HG03432 (cell line): ENCODE data around the gene ANKRD39.
"Not testable (repeated sequence)": the region's sequence is repeated elsewhere in the genome, so short reads cannot be mapped to it uniquely, and the experiment has no call there.

Source experiments
- ATAC-seq: cut with Tn5 transposase; IDR thresholded peaks from one replicate; pipeline ENCODE4 v1.9.1; 2021; ENCODE audit warnings: mild to moderate bottlenecking, moderate library complexity; ENCODE audit not compliant: unreplicated experiment

The ANKRD39 gene

DNA sequence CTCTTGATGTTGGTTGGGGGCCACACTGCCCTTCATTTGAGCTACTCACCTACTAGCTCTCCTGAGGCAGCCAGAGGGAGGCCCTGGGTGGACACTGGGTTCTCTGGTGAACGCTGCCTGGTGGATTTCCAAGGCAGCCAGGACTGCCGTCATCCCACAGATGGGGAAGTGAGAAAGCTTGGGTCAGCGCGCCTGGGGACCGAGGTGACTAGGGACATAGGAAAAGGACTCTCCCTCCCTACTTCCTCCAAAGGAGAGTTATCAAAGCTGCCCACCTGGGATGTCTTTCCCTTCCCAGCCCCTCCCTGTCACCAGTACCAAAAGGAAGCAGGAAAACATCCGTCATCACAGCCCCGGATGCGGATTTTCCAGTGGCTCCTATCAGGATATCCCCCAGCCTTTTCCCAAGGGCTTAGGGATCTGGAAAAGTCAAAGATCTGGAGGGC, 15.9 kb upstream of the ANKRD39 start:
- no peak for ATAC-seq

DNA sequence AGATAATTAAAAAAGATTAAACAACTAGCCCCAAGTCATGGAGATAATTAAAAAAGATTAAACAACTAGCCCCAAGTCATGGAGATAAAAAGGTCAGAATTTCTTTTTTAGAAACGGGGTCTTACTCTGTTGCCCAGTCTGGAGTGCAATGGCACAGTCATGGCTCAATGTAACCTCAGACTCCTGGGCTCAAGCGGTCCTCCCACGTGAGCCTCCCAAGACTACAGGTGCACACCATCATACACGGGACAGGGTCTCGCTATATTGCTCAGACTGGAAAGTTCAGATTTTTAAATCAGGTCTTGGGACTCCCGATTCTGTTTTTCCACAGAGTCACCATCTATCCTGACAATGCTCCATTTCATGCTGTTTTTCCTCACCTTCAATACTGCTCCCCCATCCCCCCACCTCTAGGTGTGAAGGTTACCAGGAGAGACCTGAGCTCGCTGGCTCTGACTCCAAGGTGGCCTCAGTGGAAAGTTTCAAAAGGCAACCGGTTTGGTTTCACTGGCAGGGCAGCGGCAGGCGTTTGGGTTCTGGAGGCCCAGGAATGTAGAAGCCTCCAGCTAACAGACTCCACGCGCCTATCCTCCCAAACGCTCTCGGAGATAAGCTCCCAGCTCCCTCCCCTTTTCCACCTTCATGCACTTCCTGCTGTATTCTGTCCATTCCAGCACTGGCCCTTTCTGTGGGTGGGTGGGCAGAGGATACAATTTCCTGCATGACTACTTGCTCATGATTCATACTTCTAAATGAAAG, 15.0 kb upstream of the ANKRD39 start:
- ATAC-seq = no peak

GRCh38 chr2:96870626-96871255, 12.9 kb upstream of the ANKRD39 start:
- ATAC-seq = no peak

DNA sequence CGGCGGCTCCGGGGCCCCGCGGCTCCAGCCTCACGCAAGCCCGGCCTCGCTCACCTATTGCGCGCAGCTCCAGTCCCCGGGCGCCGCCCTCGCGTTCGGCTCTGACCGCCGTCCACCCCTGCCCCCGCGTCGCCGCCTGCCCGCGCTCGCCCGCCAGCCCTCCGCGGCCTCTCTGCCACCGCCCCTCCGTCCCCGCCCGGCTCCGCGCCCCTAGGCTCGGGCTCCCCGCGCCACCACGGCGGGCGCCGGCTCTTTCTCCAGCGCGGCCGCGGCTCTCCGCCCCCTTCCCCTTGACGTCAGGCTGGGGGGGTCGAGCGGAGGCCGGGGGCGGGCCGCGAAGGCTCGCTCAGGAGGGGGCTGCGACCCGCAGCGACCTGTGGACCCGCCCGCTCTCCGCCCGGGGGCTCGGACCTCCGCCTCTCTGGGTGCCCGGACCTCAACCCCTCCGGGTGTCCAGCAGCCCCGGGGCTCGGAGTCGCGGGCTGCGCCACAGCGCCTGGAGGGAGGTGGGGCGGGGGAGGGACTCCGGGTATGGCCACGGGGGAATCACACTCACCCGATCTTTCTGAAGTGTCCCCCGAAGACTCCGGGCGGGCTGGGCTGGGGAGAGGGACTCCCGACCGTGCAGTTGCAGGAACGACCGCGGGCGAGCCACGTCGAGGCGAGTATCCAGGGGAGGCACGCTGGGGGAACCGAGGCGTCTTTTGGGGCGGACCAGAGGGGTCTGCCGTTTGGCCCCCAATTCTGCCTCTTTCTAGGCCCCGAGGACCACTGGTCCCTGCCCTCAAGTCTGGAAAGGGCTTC, 12.2 kb upstream of the ANKRD39 start, which contains the start of gene SEMA4C:
Gene SEMA4C, minus strand, starts transcription at position 259 of the 804 bp plus-strand sequence. CDS start 2,194 bp downstream, outside the sequence.
- no peak for ATAC-seq

DNA sequence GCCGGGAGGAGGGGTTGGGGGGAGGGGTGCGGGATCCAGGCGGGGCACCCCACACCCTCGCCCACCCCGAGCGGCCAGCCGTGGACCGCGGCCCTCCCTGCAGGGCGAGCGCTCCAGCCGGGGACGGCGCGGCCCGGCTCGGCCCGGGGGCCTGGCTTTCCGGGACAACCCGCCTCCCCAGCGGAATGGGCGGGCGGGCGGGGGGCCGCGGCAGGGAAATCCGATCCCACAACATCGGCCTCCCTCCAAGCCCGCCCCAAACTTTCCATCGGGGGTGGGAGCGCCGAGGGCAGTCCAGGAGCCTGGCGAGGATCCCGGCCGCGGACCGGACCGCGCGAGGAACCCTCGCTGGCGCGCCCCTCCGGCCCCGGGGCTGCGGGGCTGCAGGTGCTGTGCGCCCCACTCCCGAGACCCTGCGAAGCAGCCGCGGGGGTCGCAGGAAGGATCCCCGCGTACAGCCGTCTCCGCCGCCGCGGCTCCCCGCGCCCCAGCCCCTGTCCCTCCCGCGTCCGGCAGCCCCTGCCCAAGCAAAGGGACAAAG, 11.5 kb upstream of the ANKRD39 start:
- peak; percentile 14 for ATAC-seq

DNA sequence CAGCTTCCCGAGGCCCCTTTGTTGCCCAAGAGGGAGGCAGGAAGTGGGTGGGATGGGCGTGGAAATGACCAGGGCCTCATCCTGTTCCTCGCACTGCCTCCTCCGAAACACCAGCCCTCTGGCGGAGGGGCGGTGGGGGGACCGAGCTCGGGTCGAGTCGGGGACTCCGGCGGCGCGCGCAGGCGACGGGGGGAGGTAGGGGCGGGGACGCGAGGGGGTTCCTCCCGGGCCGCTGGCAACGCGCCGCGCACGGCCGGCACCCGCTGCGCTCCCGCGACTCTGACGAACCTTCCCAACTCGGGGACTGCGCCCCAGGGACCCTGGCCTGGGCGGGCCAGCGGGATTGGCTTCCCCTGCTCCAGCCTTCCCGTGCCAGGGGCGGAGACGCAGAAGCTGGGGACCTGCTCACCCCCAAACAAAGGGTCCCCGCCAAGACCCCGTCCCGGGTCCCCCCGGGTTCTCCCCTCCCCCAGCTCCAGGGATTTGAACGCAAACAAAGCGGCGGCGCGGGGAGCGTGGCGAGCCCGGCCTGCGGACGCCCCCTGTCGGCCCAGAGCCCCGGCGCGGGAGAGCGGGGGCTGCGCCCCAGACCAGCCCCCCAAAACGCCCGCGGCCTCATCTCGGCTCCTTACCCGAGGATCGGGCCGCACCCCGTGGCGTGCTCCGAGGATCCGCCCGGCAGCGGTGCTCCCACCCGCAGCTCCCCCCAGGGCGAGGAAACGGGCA, 10.9 kb upstream of the ANKRD39 start:
- peak; percentile 54 for ATAC-seq

DNA sequence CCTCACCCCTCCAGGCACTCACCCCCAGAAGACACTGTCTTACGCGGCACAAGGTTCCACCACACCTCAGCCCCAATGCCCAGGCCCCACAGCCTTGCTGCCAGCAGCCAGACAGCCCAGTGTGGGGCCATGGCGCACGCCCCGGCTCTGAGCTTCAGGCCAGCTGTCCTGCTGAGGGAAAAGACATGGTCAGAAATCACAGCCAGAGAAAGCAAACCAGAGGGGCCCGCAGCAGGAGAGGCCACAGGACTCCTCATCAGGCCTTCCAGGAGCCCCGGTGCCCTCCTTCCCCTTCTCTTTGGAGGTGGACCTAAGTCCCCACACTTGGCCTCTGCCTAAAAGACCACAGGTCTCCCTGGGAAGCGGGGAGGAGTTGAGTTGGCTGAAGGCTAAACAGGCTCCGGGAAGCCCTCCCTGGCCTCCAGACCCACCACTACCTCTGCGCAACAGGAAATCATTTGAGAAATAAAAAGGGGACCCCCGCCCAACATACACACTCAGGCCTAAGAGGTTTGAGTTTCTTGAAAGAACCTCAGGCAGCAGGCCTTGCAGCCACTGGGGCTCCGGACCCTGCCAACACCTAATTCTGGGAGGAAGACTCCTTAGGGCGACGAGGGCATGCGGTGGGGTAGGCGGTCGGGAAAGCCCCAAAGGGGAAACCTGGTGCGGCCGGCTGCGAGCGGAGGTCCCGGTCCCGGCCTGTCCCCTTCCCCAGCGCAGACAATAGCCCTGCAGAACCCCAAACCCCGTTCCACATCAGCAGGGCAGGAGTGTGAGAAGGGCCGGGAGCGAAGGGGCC, 10.1 kb upstream of the ANKRD39 start:
- peak; percentile 15 for ATAC-seq

GRCh38 chr2:96866986-96867755, 9.4 kb upstream of the ANKRD39 start:
- ATAC-seq = no peak

GRCh38 chr2:96866586-96866985, 8.8 kb upstream of the ANKRD39 start:
- no peak for ATAC-seq

DNA sequence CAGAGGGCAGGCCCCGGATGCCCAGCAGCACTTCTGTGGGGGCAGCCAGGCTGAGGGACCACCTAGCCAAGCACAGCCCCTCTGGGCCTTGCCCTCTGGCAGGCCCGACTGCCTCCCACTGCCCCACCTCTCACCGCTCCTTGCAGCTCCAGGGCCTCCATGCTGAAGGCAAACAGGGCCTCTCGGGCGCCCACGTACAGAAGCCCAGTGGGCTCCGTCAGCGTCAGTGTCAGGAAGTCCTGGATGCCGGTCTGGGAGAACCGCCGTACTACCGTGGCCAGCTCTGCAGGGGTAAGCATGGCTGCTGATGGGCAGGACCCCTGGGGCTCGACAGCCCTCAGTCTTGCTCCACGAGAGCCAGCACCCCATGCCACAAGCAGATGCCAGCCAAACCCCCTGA, 8.3 kb upstream of the ANKRD39 start:
- no peak for ATAC-seq

- no peak for ATAC-seq
Measured at GRCh38 chr2:96865654-96866053, 7.8 kb upstream of the ANKRD39 start.

- ATAC-seq = no peak
Measured at GRCh38 chr2:96864343-96865091, 6.7 kb upstream of the ANKRD39 start.

DNA sequence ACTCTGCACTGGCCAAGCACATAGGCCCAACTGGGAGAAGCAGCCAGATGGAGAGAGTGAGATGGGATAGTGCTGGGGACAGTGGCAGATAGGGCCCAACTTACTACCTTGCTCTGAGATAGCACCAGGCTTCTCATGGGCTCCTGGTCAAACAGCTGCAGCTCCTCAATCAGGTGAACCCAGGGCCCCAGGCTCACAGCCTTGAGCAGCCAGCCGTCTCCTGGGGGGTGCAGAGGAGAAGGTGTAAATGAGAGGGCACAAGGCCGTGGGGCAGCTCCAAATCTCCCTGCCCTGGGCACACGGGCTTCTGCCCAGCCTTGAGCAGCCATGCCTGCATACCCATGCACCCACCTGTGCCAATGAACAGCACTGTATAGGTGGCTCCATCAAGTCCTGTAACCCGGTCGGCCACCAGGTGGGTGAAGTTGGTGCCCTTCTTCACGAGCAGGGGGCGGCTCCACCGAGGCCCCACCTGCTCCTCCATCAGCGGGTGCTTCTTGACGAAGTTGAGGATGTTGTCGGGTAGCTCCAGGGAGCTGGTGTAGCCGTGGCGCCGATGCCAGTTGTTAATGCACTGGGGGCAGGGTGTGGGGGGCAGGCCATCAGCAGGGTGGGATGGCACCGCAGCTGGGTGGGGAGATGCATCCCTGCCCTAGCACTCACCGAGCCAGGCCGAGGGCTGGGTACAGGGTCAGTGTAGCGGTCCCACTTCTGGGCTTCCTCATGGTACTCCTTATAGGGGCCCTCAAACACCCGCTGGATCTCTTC, 5.9 kb upstream of the ANKRD39 start:
- no peak for ATAC-seq

GRCh38 chr2:96863056-96863455, 5.2 kb upstream of the ANKRD39 start:
- not testable (repeated sequence) for ATAC-seq

DNA sequence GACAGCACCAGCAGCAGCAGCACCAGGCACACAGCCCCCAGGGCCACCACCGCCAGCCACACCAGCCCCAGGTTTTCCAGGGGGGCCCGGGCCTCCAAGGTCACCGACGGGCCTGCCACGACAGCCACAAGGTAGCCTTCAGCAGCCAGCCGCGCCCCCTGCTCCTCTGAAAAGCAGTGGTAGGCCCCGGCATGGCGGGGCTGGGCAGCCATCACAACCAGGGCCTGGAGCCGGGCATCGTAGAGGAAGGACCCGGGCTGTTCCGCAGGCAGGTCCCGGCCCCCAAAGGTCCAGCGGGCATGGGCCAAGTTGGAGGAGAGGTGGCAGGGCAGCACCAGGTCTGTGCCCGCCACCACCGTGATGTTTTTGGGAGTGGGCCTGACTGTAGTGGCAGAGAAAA, 3.3 kb upstream of the ANKRD39 start:
- ATAC-seq = no peak

GRCh38 chr2:96860065-96861029, 2.5 kb upstream of the ANKRD39 start:
- no peak for ATAC-seq
